ENCODE measurements around the gene MRPL46.

- TF ChIP-seq POLR2A (IDR thresholded peaks at IDR 0.05; ENCODE audit: low read depth, low read length) (no peak), POLR2AphosphoS5 (IDR thresholded peaks at IDR 0.05; ENCODE audit: insufficient read depth, low read depth, low read length) (no peak), EZH2 (IDR thresholded peaks at IDR 0.05; ENCODE audit: borderline replicate concordance, low read depth, low read length, severe bottlenecking) (no peak), CTCF (IDR thresholded peaks at IDR 0.05; ENCODE audit: extremely low read depth in 1 of 2, insufficient read depth in 1 of 2, low read depth in 1 of 2, low read length in 2 of 2) (no peak), FOS (IDR thresholded peaks at IDR 0.05; ENCODE audit: borderline replicate concordance, insufficient read depth, low read length) (no peak), MYC (IDR thresholded peaks at IDR 0.05; ENCODE audit: low read depth, low read length) (no peak), MAX (IDR thresholded peaks at IDR 0.05; ENCODE audit: insufficient read depth, insufficient read length) (no peak)
These were observed 43.9 kb downstream of the MRPL46 start for GRCh38 chr15:88423331-88423730.

All from endothelial cell of umbilical vein (primary cell).